NCI-H748 (cell line): Measurements from ENCODE around the gene CACNA1H.

Experiments used
- DNase-seq: peaks from one replicate; lab custom pipeline; 2025; ENCODE audit not compliant: unreplicated experiment; lab: John Stamatoyannopoulos, UW

Gene CACNA1H

GRCh38 chr16:1152651-1153259 is at the start of gene CACNA1H:
Gene CACNA1H, plus strand, starts transcription at chr16:1153106. Its CDS starts 632 bp downstream, at chr16:1153738.
- DNase-seq, result peak; percentile 45

- DNase-seq, result no peak
These were observed 49.3 kb upstream of the CACNA1H start for GRCh38 chr16:1103636-1103980.

GRCh38 chr16:1105888-1106620 is 46.9 kb upstream of the CACNA1H start:
- peak; percentile 44 for DNase-seq

- DNase-seq, result no peak
These were observed 46.2 kb upstream of the CACNA1H start for GRCh38 chr16:1106659-1107058.

- DNase-seq, result no peak
These were observed 45.8 kb upstream of the CACNA1H start for GRCh38 chr16:1107141-1107540.

GRCh38 chr16:1107731-1108130 is 45.2 kb upstream of the CACNA1H start:
- DNase-seq, result no peak

GRCh38 chr16:1108299-1109252 is 44.3 kb upstream of the CACNA1H start:
- DNase-seq, result peak; percentile 31

GRCh38 chr16:1109648-1110047 is 43.3 kb upstream of the CACNA1H start:
- DNase-seq, result no peak

GRCh38 chr16:1112506-1113184 is 40.3 kb upstream of the CACNA1H start:
- no peak for DNase-seq

- DNase-seq, result no peak
These were observed 39.4 kb upstream of the CACNA1H start for GRCh38 chr16:1113489-1113888.

- no peak for DNase-seq
These were observed 38.9 kb upstream of the CACNA1H start for GRCh38 chr16:1113889-1114526.

- DNase-seq, result no peak
These were observed 36.2 kb upstream of the CACNA1H start for GRCh38 chr16:1116693-1117077.

- DNase-seq, result no peak
These were observed 35.6 kb upstream of the CACNA1H start for GRCh38 chr16:1117176-1117900.

- DNase-seq, result no peak
These were observed 35.0 kb upstream of the CACNA1H start for GRCh38 chr16:1117926-1118325.

- no peak for DNase-seq
These were observed 33.8 kb upstream of the CACNA1H start for GRCh38 chr16:1119129-1119528.

- no peak for DNase-seq
These were observed 32.9 kb upstream of the CACNA1H start for GRCh38 chr16:1119766-1120576.

- no peak for DNase-seq
These were observed 32.3 kb upstream of the CACNA1H start for GRCh38 chr16:1120577-1120941.

GRCh38 chr16:1121009-1121408 is 31.9 kb upstream of the CACNA1H start:
- DNase-seq, result no peak
